Gastrocnemius medialis (tissue), 4 donors: ENCODE data around the gene POLG.

Experiments
- CTCF ChIP-seq, 5 experiments: fragments of 450-650 bp in 3 of 5; fragments of 200-600 bp in 2 of 5; sonication (generic) in 2 of 5; IDR thresholded peaks in 4 of 5; conservative IDR thresholded peaks in 1 of 5; 1 replicate in 4 of 5; 2 replicates in 1 of 5; pipeline ENCODE4 v1.5.1; 2016 to 2019; ENCODE audit warnings: antibody characterized with exemption in 5 of 5, mild to moderate bottlenecking in 3 of 5, moderate library complexity in 3 of 5
- POLR2A ChIP-seq, 2 donors: fragments of 450-650 bp; IDR thresholded peaks; one replicate each; pipeline ENCODE4 v1.6.1; 2017; ENCODE audit warnings: antibody characterized with exemption in 2 of 2, mild to moderate bottlenecking in 2 of 2, moderate library complexity in 2 of 2

- TF ChIP-seq CTCF (IDR thresholded peaks at IDR 0.05 in 4 of 5, conservative IDR thresholded peaks at IDR 0.05 in 1 of 5) (no peak), POLR2A (IDR thresholded peaks at IDR 0.05) (no peak)
These were observed 9.4 kb downstream of the POLG start for GRCh38 chr15:89325039-89325803.
